Endothelial cell of umbilical vein (primary cell): ENCODE measurements around the gene LDLRAD3. TPM values are rescaled to one million over a fixed set of nuclear protein-coding genes. Genes with fewer than 3 reads are reported as not detected.

Experiments
- BruUV-seq: library from RNA; stranded (reverse); fragments of 400-500 nt; replicated peaks from 2 replicates; lab custom pipeline; 2021; lab: Mats Ljungman, UMichigan
- CTCF ChIA-PET: fragments of 300-600, 350-600 bp; sonication (Branson Sonifier 250); formaldehyde crosslinking; loops from one replicate; lab custom pipeline; 2021; ENCODE audit warnings: antibody characterized with exemption, inconsistent platforms; lab: Charles Lee
- POLR2A ChIA-PET: fragments of 300-600, 350-600 bp; sonication (Branson Sonifier 250); formaldehyde crosslinking; loops from one replicate; lab custom pipeline; 2021; ENCODE audit warnings: antibody characterized with exemption, inconsistent platforms; lab: Charles Lee
- DNase-seq: peaks from one replicate; pipeline ENCODE4 v3.0.0-alpha.2; 2011; ENCODE audit warnings: low read depth, low spot score
- FAIRE-seq: peaks from 2 replicates; lab custom pipeline; 2011; peaks lifted over from hg19 to GRCh38; lab: Jason Lieb, UNC
- H2AFZ ChIP-seq: 2 replicates; pipeline ENCODE4 v1.6.0; 2012; ENCODE audit warnings: low read depth, low read length, control low read depth, inconsistent platforms
- H3K27ac ChIP-seq: 2 replicates; pipeline ENCODE4 v1.5.1; 2011; ENCODE audit warnings: low read depth, mild to moderate bottlenecking, control low read depth, low read length, moderate library complexity; ENCODE audit not compliant: insufficient read depth
- H3K27me3 ChIP-seq, 2 experiments: 2 replicates each; pipeline versions ENCODE4 v1.6.0 to v1.6.1; 2011; ENCODE audit warnings: low read length in 2 of 2, mixed read lengths in 1 of 2; ENCODE audit not compliant: control insufficient read depth in 2 of 2, insufficient read depth in 2 of 2
- H3K36me3 ChIP-seq, 2 experiments: 2 replicates in 1 of 2; 3 replicates in 1 of 2; pipeline ENCODE4 v1.5.1; 2011; ENCODE audit warnings: low read length in 2 of 2, mild to moderate bottlenecking in 1 of 2, moderate library complexity in 1 of 2; ENCODE audit not compliant: control insufficient read depth in 2 of 2, insufficient read depth in 2 of 2; ENCODE audit errors: extremely low read depth in 1 of 2
- H3K4me1 ChIP-seq: 3 replicates; pipeline ENCODE4 v1.5.1; 2011; ENCODE audit warnings: mild to moderate bottlenecking, low read length; ENCODE audit not compliant: control insufficient read depth, insufficient read depth; ENCODE audit errors: extremely low read depth
- H3K4me2 ChIP-seq: 2 replicates; pipeline ENCODE4 v1.6.1; 2011; ENCODE audit warnings: low read length, control low read depth, mixed read lengths; ENCODE audit not compliant: insufficient read depth
- H3K4me3 ChIP-seq, 3 experiments: fragments of 200-600 bp in 1 of 3; sonication (generic), shearing (Covaris generic) in 1 of 3; replicated peaks in 1 of 3; 2 replicates each; pipeline ENCODE4 v1.5.1; 2011 to 2016; ENCODE audit warnings: control low read depth in 3 of 3, low read length in 3 of 3, mild to moderate bottlenecking in 2 of 3, inconsistent platforms in 1 of 3, low read depth in 1 of 3, moderate library complexity in 1 of 3; ENCODE audit not compliant: insufficient read depth in 1 of 3
- H3K79me2 ChIP-seq: 2 replicates; pipeline ENCODE4 v1.6.0; 2012; ENCODE audit warnings: low read length, inconsistent platforms; ENCODE audit not compliant: control insufficient read depth, insufficient read depth
- H3K9ac ChIP-seq: replicated peaks from 2 replicates; pipeline ENCODE3; 2011; ENCODE audit warnings: low read length, control low read depth; ENCODE audit not compliant: insufficient read depth; ENCODE audit errors: extremely low read depth
- H3K9me1 ChIP-seq: replicated peaks from 3 replicates; pipeline ENCODE4 v1.6.0; 2011; ENCODE audit warnings: mild to moderate bottlenecking, low read length; ENCODE audit not compliant: control insufficient read depth, insufficient read depth; ENCODE audit errors: extremely low read depth
- H3K9me3 ChIP-seq: replicated peaks from 2 replicates; pipeline ENCODE4 v1.5.1; 2012; ENCODE audit warnings: low read length, inconsistent platforms; ENCODE audit not compliant: control insufficient read depth, insufficient read depth
- H4K20me1 ChIP-seq: replicated peaks from 2 replicates; pipeline ENCODE3; 2011; ENCODE audit warnings: mild to moderate bottlenecking, low read length; ENCODE audit not compliant: control insufficient read depth, insufficient read depth; ENCODE audit errors: extremely low read depth
- FOS ChIP-seq: IDR thresholded peaks from 2 replicates; pipeline ENCODE4 v1.6.1; 2011; ENCODE audit warnings: mild to moderate bottlenecking, low read length, moderate library complexity, borderline replicate concordance; ENCODE audit not compliant: insufficient read depth
- GATA2 ChIP-seq: IDR thresholded peaks from 2 replicates; pipeline ENCODE4 v1.7.0; 2011; ENCODE audit warnings: low read depth, mild to moderate bottlenecking, moderate library complexity, mixed read lengths, low read length; ENCODE audit not compliant: insufficient read length, insufficient read depth
- MYC ChIP-seq: IDR thresholded peaks from one replicate; pipeline ENCODE4 v1.6.1; 2011; ENCODE audit warnings: mild to moderate bottlenecking, low read depth, low read length
- POLR2A ChIP-seq: IDR thresholded peaks from 2 replicates; pipeline ENCODE4 v1.6.1; 2012; ENCODE audit warnings: low read depth, mild to moderate bottlenecking, control low read depth, low read length
- POLR2AphosphoS5 ChIP-seq: IDR thresholded peaks from 2 replicates; pipeline ENCODE4 v1.6.1; 2012; ENCODE audit warnings: low read depth, mild to moderate bottlenecking, control low read depth, low read length, moderate library complexity; ENCODE audit not compliant: insufficient read depth
- dilution Hi-C: fragments of 300-500 bp; cut with MboI; formaldehyde crosslinking; loops from one replicate; pipeline ENCODE4 v1.15.0; 2019; ENCODE audit warnings: low sequenced_read_pairs; ENCODE audit not compliant: extremely low pct_ligation_motif_present
- intact Hi-C: fragments of 100-400 bp; cut with micrococcal nuclease; formaldehyde crosslinking; loops from one replicate; pipeline ENCODE4 v1.10.0; 2022
- polyA plus RNA-seq, 4 experiments: library from polyadenylated mRNA; depleted of rRNA in 3 of 4; stranded (reverse) in 3 of 4; unstranded in 1 of 4; fragments of >200 nt; gene quantifications; 2 replicates each; pipeline versions ENCODE4 v1.2.1 to v1.2.3, GENCODE V29; 2011 to 2012; ENCODE audit warnings: missing spikeins in 1 of 4
- total RNA-seq: library from RNA; stranded (reverse); gene quantifications from 2 replicates; pipeline ENCODE4 v1.2.3, GENCODE V29; 2021
- TF ChIP-seq, protein P1 (sequence below): IDR thresholded peaks from 2 replicates; pipeline ENCODE4 v1.6.1; 2011; ENCODE audit not compliant: insufficient read depth, insufficient read length
- TF ChIP-seq, protein P2 (sequence below), 2 donors: IDR thresholded peaks; 1 replicate in 1 of 2; 2 replicates in 1 of 2; pipeline ENCODE4 v1.5.1; 2011; ENCODE audit warnings: low read length in 2 of 2, mild to moderate bottlenecking in 2 of 2, moderate library complexity in 2 of 2, control low read depth in 1 of 2, inconsistent platforms in 1 of 2, low read depth in 1 of 2; ENCODE audit not compliant: insufficient read depth in 1 of 2; ENCODE audit errors: extremely low read depth in 1 of 2

LDLRAD3 gene
- total and polyA plus RNA-seq, 2 donors (not counting 3 experiments of a cell fraction or from before 2014, with no cell fraction given): 17.9 to 25.1 TPM

- no peaks in the 10 kb centered on the region for H3K36me3 ChIP-seq
- CTCF ChIA-PET: no interaction called here
These were observed 20.0 kb downstream of the LDLRAD3 start for GRCh38 chr11:35963911-35964310.

More at GRCh38 chr11:35963911-35964310, 20.0 kb downstream of the LDLRAD3 start:
- Histone ChIP-seq H3K4me1 (peaks cover 8% of the 10 kb centered on the region), H3K79me2 (peaks cover 52% of the 10 kb centered on the region), H3K27me3 (no peaks in the 10 kb centered on the region), H3K9ac (no peak overlapping the region), H3K9me1 (no peaks in the 10 kb centered on the region), H3K4me2 (no peak overlapping the region), H3K27ac (no peak overlapping the region), H3K9me3 (no peaks in the 10 kb centered on the region), H4K20me1 (no peaks in the 10 kb centered on the region), H3K4me3 (no peak overlapping the region), H2AFZ (no peak overlapping the region)
- POLR2A ChIA-PET: no interaction called here
- DNase-seq (no peak), FAIRE-seq (no peak)
- intact Hi-C loops: no loop called here
- TF ChIP-seq POLR2AphosphoS5 (no peak), GATA2 (no peak), FOS (no peak), POLR2A (no peak), MYC (no peak)
- TF ChIP-seq, protein P1, sequence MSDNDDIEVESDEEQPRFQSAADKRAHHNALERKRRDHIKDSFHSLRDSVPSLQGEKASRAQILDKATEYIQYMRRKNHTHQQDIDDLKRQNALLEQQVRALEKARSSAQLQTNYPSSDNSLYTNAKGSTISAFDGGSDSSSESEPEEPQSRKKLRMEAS: no peak
- TF ChIP-seq, protein P2, sequence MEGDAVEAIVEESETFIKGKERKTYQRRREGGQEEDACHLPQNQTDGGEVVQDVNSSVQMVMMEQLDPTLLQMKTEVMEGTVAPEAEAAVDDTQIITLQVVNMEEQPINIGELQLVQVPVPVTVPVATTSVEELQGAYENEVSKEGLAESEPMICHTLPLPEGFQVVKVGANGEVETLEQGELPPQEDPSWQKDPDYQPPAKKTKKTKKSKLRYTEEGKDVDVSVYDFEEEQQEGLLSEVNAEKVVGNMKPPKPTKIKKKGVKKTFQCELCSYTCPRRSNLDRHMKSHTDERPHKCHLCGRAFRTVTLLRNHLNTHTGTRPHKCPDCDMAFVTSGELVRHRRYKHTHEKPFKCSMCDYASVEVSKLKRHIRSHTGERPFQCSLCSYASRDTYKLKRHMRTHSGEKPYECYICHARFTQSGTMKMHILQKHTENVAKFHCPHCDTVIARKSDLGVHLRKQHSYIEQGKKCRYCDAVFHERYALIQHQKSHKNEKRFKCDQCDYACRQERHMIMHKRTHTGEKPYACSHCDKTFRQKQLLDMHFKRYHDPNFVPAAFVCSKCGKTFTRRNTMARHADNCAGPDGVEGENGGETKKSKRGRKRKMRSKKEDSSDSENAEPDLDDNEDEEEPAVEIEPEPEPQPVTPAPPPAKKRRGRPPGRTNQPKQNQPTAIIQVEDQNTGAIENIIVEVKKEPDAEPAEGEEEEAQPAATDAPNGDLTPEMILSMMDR (IDR thresholded peaks at IDR 0.05; ENCODE audit: extremely low read depth in 1 of 2, insufficient read depth in 1 of 2, low read depth in 1 of 2, low read length in 2 of 2): no peak
- dilution Hi-C loops: no loop called here
- BruUV-seq: no TSS peak
